GM08714 (cell line): ENCODE data around the gene PDZD2.

Source experiments
- H3K4me3 ChIP-seq: fragments of 200-500 bp; sonication (Bioruptor generic); 2 replicates; pipeline ENCODE4 v1.5.1; 2014; ENCODE audit warnings: mild to moderate bottlenecking, low read length, inconsistent platforms
- ZNF274 ChIP-seq: IDR thresholded peaks from 2 replicates; pipeline ENCODE4 v1.6.1; 2012; ENCODE audit warnings: mild to moderate bottlenecking, low read depth, low read length

Gene PDZD2

DNA sequence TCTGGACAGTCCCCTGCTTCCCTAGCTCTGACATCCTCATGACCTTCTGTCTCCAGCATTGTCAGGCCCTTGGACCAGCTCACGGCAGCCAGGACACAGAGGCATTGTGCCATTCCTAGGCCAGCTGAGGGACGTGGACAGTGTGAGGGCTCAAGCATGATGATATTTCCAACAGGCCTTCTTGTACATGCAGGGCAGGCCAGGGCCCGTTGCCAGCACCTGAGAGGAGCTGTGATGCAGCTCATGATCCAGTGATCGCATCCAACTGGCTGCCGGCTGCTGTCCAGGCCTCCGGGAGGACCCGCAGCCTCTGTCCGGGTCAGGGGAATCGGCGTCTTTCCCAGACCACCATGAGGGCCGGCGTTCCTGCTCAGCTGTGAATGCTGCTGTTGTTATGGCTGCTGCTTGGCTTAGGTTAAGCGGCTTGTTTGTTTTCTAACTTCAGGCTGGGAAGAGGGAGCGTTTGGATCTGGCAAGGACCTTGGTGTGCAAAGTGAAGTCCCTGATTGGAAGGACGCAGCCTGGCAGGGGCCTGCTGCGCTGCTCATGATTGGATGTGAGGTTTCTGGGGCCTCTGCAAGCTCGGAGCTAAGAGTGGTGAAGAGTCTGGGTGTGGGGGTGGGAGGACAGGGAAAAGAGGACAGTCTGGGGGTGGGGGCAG lies 53.8 kb downstream of the PDZD2 start:
- TF ChIP-seq ZNF274: no peak
- H3K4me3 ChIP-seq: no peak overlapping the region

DNA sequence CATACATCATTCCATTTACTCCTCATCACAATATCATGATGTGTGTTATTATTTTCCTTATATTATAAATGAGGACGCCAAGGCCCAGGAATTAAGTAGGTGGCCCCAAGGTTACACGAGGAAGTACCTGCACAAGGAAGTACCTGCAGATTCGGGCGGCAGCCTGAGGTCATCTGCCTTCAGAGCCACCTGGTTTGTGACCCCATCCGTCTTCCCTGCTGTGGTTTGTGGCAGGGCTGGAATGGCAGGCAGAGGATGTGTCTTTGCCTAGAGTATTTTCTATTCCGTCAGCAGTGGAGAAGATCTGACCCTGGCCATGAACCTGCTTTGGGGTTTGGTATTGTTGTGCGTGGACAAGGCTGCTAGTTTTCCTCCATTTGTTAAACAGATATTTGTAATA lies 59.7 kb downstream of the PDZD2 start:
- no peak overlapping the region for H3K4me3 ChIP-seq
- no peak for TF ChIP-seq ZNF274

DNA sequence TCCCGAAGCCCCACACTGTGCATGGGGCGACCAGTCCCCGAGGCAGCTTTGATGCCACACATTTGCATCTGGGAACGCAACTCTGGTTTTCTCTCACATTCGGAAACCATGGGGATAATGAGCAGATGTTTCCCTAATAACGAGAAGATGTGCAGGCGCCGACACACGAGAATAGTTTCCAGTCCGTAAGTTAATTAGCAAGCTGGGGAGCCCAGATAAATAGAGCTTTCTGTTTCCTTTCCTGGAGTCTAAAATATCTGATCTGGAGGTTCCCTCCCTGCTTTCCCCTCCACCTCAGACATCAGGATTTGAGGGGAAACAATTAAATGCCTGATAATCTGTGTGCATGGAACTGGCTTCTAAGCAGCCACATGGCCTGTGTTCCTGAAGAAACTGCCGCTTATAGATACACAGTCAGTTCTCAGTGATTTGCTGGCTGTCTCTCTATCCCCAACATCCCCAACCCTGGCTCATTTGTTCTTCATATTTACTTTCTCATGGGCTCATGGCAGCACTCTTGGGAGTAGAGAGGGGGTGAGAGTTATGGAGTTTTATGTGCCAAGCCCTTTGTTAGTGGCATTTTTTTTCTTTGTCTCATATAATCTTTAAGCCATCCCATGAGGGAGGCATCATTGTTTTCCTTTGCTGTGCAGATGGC lies 62.8 kb downstream of the PDZD2 start:
- no peak for TF ChIP-seq ZNF274
- no peak overlapping the region for H3K4me3 ChIP-seq

DNA sequence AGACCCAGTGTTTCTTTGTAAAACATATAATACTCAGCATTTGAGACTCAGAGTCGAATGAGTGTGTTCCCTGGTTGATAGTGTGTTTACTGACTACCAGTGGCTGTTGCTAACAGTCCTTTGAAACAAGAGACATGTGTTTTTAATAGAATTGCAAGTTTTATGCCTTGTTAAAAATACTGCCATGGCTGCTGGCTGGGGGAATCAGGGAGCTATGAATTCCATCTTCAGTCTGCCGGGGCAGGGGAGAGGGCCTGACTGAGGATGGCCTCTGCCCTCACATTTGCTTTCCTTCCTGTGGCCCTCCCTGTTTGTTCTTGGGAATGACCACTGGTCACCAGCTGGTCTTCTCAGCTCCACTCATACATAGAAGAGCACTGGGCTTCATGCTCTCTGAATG lies 63.8 kb downstream of the PDZD2 start:
- no peak overlapping the region for H3K4me3 ChIP-seq
- TF ChIP-seq ZNF274: no peak

DNA sequence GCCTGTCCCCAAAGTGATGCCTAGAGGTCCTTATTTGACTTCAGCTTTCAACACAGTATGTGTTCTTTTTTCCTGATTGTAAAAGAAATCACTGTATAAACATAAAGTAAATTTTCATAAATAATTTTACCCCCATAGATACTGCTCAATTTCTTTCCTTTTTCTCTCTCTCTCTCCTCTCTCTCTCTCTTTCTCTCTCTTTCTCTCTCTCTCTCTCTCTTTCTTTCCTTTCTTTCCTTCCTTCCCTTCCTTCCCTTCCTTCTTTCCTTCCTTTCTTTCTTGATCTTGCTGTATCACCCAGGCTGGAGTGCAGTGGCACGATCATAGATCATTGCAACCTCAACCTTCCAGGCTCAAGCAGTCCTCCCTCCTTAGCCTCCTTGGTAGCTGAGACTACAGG lies 64.8 kb downstream of the PDZD2 start:
- TF ChIP-seq ZNF274: no peak
- no peak overlapping the region for H3K4me3 ChIP-seq

DNA sequence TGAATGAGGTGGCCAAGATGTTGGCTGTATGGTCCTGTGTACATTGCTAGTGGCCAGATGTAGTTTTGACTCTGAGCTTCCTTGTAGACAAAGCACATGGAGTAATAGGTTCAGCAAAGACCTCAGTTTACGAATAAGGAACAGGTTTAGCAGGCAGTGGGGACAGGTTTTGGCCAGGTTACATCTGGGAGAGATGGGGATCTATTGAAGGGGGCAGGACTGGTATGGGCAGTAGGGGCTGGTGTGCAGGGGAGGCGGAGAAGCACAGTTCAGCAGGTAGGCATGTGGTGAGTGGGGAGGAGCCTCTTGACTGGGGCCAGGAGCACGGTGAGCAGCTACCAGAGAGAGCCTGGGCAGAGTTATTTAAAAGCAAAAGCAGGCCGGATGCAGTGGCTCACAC lies 67.3 kb downstream of the PDZD2 start:
- TF ChIP-seq ZNF274: no peak
- no peak overlapping the region for H3K4me3 ChIP-seq

DNA sequence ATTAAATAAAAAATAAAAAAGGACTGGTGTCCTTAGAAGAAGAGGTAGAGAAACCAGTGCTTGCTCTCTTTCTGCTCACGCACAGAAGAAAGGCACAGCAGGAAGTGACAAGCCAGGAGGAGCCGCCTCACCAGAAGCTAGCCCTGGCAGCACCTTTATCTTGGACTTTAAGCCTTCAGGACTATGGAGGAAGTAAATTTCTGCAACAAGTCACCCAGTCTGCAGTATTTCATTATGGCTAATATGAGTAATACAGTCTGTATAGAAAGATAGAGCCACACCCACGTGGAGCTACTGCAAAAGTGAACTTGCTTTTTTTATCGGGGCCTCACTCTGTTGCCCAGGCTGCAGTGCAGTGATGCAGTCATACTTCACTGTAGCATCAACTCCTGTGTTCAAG lies 68.4 kb downstream of the PDZD2 start:
- no peak for TF ChIP-seq ZNF274
- H3K4me3 ChIP-seq: no peak overlapping the region

DNA sequence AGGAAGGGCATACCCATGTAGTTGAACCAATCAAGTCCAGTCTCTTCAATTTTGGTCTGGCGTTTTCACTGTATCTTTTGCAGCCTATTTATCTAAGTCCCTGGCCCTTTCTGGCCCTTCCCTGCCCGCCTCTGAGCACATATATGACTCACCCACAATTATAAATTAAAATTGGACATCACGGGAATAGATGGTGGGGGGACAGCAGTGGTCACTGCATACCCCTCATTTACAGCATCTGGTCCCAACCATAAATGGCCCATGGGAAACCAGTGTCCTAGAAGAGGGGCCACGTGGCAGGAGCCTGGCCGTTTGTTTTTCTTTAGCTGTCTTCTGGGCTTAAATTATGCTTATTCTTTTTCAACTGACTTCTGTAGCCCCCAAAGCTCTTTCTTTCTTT lies 69.2 kb downstream of the PDZD2 start:
- H3K4me3 ChIP-seq: no peak overlapping the region
- TF ChIP-seq ZNF274: no peak

DNA sequence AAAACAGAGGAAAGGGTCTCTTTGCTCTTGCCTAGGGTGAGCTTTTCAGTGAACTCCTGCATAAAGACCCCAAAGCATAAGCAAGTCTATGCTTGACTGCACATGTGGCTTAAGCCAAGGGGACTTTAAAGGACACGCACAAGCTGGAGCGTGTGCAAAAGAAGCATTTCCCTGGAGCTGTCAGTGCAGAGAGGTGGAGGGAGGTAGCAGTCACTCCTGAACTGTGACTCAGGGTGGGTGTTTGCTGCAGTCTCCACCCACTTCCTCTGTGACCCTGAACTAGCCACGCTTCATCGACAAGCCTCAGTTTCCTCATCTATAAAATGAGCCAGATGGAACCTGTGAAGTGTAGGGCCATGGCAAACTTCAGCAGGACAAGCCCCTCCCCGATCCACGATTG lies 72.4 kb downstream of the PDZD2 start:
- TF ChIP-seq ZNF274: no peak
- H3K4me3 ChIP-seq: no peak overlapping the region

DNA sequence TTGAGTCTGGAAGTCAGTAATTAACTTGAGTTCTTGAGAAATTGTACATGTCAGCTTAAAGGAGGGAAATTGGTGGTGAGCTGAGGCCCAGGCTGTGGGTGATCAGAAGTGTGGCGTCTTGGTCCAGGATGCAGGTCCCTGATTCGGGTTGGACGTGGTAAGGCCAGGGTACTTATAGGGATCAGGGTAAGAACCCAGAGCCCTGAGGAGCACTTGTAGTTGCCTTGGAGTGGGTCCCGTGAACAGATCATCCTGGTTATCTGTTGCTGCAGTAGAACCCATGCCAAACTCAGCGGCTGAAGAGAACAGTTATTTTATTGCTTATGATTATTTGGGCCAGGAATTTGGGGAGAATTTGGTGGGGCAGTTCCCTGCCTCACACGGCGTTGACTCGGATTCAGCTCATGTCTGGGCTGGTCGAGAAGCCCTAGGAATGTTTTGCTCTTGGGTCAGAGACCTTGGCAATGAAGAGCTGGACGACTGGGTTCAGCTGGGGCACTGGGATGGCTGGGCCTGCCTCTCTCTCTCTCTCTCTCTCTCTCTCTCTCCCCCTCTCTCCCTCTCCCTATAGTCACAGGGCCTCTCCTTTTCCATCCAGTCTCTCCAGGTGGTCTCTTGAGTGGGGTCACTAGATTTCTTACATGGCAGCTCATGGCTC lies 73.1 kb downstream of the PDZD2 start:
- no peak overlapping the region for H3K4me3 ChIP-seq
- no peak for TF ChIP-seq ZNF274

DNA sequence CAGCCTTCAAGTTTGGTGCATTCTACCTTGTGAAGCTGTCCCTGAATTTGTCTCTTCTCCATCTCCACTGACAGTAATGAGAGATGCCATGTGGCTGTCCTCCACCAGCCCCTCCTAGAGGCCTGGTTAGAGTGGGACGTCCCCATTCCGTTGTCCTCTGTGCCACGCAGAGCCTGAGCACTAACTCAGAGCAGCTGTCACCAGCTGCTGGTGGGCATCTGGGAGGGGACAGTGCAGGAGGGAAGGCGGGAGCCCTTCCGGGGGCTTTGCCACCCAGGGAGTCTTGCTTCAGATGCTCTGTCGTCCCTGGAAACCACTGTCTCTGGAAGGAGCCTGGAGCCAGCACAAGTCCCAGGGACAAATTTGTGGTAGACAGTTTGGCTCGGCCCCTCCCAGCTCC lies 78.6 kb downstream of the PDZD2 start:
- H3K4me3 ChIP-seq: no peak overlapping the region
- TF ChIP-seq ZNF274: no peak

DNA sequence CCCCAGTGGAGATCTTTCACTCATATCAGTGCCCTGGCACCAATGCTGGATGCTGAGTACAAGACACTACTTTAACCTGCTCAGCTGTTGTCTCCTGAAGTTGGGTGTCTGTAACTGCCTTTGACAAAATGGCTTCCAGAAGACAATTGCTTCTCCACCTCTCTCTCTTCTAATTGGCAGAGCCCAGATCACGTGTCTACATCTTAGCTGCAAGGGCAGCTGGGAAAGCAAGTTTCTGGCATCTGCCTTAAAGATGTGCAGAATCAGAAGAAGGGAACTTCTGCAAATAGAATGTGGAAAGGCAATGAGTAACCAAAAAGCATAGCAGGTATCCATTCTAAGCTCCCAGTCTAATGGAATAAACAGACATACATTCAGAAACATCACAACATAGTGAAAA lies 81.1 kb downstream of the PDZD2 start:
- no peak overlapping the region for H3K4me3 ChIP-seq
- no peak for TF ChIP-seq ZNF274

DNA sequence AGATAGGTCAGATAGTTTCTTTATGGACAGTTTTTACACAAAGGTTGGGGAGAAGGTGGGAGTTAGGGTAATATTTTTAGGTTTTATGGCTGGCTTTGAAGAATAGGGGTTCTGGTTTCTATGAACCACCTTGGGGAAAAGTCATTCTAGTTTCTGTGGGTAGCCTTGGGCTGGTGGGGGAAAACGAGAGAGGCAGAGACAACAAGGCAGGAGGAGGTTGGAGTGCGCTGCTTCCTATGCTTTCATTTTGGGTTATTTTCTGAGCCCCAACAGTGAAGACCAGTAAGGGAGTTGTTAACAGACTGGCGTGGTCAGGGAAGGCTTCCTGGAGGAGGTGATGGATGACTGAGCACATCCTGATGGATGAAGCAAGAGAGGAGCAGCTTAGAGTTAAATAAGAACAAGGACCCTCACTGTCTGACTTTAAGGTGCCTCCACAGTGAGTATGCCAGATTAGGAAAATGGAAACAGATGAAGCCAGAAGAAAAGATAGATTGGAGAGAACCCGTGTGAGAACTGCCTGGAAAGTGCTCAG lies 81.9 kb downstream of the PDZD2 start:
- H3K4me3 ChIP-seq: no peak overlapping the region

DNA sequence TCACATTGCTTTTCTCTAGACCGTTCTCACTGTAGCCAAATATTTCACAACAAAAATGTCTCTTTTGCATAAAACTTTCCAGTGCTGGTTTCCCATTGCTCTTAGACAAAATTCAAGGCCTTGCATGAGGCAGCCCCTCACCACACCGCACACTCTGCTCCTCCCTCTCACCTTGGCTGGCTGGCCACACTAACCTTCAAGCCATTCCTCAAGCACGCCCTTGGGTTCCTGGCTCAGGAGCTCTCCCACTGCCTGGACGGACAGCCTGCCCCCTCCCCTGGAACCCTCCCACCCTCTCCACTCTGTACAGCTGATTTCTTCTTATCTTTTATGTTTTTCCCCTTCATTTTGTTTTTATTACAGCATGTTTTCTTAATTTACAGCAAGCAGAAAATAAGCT lies 83.2 kb downstream of the PDZD2 start:
- H3K4me3 ChIP-seq: no peak overlapping the region

More for the DNA sequence above, 81.9 kb downstream of the PDZD2 start:
- no peak for TF ChIP-seq ZNF274

DNA sequence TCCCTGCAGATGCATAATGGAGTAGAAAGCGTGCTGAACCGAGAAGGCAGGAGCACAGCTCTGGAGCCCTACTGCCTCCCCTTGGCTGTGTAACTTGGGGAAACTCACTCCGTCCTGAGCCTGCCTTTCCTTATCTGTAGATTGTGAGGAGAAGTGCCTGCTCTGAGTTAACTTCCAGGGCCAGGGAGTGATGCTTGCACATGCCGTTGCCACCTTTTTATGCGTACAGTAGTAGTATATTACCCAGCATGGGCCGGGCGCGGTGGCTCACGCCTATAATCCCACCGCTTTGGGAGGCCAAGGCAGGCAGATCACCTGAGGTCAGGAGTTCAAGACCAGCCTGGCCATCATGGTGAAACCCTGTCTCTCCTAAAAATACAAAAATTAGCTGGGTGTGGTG lies 87.1 kb downstream of the PDZD2 start:
- H3K4me3 ChIP-seq: no peak overlapping the region
- no peak for TF ChIP-seq ZNF274

More for the DNA sequence above, 83.2 kb downstream of the PDZD2 start:
- TF ChIP-seq ZNF274: no peak
